NOMO-1 treated with DMSO at 0.1 percent for 48 hours (cell line): ENCODE measurements around the gene PLEKHH2.
"Not testable (repeated sequence)": the region's sequence is repeated elsewhere in the genome, so short reads cannot be mapped to it uniquely, and the experiment has no call there.

Experiments used
- DNase-seq: peaks from one replicate; lab custom pipeline; 2025; ENCODE audit not compliant: unreplicated experiment; lab: John Stamatoyannopoulos, UW

Gene PLEKHH2

DNA sequence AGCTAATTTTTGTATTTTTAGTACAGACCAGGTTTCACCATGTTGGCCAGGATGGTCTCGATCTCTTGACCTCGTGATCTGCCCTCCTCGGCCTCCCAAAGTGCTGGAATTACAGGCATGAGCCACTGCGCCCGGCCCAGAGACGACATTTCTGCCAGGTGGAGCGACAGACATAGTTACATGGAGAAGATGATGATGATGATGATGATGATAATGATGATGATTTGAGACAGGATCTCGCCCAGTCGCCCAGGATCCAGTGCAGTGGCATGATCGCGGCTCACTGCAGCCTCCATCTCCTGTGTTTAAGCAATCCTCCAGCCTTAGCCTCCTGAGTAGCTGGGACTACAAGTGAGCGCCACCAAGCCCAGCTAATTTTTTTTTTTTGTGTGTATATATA lies 907 bp upstream of the PLEKHH2 start:
- not testable (repeated sequence) for DNase-seq

DNA sequence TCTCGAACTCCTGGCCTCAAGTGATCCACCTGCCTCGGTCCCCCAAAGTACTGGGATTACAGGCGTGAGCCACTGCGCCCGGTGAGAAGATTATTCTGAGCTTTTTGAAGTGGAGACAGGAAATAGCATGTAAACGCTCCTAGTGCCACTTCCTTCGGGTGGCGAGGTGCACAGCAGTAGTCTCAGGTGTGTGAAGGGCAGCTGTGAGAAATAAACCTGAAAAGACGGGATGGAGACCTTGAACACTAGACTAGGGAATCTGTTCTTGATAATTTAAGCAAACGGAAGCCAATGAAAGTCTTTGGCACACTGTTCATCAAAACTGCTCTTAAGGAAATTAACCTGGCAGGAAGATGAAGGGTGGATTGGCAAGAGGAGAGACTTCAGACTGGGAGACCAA lies 439 bp upstream of the PLEKHH2 start:
- DNase-seq, result no peak

DNA sequence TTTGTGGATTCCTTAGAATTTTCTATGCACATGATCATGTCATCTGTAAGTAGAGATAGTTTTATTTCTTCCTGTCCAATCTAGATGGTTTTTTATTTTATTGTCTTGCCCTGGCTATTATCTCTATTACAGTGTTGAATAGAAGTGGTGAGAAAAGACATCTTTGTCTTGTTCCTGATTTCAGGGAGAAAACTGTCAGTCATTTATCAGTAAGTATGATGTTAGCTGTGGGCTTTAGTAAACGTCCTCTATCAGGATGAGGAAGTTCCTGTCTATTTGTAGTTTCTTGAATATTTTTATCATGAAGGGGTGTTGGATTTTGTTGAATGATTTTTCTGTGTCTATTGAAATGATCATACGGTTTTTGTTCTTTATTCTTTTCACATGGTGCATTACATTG lies 5.3 kb downstream of the PLEKHH2 start:
- DNase-seq, result peak; percentile 16

DNA sequence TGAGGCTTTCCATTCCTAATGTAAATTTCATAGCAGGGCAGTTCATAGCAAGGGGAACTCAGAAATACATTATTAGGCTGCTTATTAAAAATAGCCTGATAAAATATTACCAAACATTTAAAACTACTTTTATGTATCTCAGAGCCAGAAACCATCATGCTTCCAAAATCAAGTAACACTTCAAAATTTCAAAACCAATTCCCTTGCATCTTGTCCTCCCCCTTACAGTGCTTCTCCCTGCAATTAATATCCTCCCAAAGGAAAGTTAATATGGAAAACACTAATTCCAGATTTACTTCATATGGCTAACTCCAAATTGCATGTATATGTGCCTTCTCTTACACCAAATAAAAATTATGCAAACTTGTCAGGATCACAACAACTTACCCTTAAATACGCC lies 6.6 kb downstream of the PLEKHH2 start:
- no peak for DNase-seq

DNA sequence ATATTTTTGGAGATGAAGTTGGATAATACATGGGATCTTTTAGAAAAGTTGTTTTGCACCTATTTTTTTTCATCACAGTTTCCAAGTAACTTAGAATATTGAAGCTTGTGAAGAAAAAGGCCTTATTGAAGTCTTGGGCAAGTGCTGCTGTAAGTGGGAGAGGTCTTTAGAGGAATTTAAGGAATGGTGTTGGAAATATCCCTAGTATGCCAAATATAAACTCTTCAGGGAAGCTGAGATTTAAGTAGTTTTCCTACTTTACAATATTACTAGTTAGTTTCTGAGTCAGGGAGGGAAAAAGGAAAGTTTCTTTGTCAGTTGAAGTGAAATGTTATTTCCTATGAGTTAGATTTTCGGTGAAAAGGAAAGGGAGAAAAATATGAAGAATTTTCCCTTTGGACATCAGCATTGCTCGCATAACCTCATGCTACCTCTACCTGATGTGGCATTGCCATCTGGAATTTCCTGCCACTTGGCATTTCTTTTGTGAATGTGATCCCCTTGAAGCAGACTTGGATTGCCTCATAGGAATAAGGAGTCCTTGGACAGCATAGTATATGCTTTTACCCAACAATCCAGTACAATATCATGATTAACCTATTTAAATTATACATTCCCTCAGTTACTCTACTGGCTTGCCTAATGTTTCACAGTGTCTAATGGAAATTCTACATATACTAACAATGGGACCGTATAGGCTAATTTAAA lies 12.1 kb downstream of the PLEKHH2 start:
- no peak for DNase-seq

DNA sequence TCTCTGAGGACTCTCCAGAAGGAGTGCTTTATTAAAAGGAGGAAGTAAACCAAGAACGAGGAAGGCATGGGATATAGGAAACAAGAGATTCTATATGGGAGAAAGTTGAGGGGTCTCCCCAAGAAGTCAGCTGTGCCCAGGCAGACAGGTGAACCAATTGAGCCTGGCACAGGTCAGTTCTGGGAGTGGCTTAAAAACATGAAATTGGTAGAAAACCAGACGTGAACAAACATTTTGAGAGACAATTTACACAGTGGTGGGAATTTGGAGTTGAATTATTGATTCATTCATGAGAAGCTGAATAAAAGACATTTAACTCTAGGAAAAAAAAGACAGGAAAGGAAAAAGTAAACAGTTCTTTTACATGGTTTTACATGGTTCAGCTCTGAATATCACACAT lies 16.4 kb downstream of the PLEKHH2 start:
- DNase-seq, result no peak

DNA sequence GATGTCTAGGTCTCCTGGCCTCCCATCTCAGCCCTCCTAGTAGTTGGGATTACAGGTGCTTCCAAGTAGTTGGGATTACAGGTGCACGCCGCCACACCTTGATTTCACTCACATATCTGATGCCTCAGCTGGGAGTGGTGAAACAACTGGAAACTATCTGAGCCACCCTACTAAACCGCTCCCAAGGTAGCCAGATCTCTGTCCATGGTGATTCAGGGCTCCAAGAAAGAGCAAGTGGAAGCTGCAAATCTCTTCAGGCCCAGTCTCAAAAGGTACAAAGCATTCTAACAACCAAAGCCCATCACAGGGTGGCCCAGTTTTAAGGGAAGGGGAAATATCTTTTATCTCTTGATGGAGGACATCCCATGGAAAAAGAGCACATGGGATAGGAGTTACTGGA lies 20.2 kb downstream of the PLEKHH2 start:
- DNase-seq, result no peak

DNA sequence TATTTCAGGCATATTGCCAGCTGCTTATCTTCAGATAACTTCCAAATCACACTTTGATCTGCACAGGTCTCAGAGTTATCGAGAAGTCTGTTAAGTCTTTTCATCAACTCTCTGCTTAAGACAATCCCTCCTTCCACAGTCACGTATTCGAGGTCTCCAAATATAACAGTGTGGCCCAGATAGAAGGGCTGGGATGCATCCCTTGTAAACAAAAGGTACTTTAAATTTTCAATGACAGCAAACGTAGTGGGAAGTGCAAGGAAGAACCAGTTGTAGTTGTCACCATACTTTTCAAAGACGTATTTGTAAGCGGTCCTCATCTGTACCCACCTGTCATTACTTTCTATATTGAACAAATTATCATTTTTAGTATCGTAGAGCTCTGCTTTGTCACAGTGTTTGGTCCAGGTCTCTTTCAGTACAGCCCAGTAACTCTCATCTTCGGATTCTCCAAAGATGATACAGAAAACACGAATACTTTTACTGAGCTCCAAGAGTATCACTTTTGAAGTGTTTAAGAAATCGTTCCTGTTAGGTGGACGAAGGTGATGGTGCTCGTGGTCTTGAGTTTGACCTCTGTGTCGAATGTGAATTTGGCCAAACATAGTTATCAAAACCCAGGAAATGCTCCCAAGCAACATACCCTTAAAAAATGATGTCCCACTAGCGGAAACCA lies 38.7 kb downstream of the PLEKHH2 start:
- DNase-seq, result no peak

DNA sequence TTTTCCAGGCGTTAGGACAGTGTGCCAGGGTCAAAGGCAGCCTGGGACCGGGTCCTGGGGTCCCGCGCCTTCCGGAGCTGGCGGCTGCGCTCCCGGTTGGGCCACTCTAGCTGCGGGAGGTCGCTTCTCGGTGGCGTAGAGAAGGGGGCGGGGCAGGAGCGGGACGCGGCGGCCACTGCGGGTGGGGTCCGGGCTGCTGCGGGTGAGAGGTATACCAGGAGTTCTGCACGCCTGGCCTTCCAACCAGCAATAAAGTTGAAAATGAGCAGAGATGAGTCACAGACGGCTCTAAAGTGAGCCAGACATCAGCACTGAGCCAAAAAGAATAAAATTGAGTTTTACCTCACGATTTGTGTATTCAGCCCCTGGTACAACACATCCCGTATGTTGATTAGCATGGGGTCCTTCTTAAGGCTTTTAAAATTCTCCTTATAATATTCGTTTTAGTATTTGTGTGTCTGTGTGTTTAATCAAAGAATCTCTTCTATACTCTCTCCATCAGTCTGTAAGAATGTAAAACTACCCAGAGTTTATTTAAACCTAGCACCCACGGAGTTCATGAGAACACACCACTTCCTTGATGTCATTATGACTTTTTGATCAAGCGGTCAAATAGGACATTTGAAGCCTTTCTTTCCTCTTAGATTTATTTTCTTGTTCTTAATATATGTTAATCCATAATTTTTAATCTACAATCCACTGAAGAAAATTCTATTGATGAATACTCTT lies 39.4 kb downstream of the PLEKHH2 start, which contains the start of gene C1GALT1C1L:
TSS of gene C1GALT1C1L (minus strand) at position 108 of the 729 bp plus-strand sequence. CDS start at position 1, 107 bp downstream.
- DNase-seq, result peak; percentile 42

DNA sequence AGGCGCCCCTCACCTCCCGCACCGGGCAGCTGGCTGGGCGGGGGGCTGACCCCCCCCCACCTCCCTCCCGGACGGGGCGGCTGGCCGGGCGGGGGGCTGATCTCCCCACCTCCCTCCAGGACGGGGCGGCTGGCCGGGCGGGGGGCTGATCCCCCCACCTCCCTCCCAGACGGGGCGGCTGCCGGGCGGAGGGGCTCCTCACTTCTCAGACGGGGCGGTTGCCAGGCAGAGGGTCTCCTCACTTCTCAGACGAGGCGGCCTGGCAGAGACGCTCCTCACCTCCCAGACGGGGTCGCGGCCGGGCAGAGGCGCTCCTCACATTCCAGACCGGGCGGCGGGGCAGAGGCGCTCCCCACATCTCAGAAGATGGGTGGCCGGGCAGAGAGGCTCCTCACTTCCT lies 40.7 kb downstream of the PLEKHH2 start:
- DNase-seq, result not testable (repeated sequence)

DNA sequence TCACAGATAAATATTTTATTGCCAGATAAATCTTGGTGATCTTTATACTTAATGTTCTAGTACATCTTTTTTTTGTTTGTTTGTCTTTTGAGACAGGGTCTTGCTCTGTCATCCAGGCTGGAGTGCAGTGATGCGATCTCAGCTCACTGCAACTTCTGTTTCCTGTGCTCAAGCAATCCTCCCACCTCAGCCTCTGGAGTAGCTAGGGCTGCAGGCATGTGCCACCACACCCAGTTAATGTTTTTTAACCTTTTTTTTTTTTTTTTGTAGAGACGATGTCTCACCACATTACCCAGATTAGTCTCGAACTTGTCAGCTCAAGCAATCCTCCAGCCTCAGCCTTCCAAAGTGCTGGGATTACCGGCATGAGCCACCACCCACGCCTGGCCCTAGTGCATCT lies 48.3 kb downstream of the PLEKHH2 start:
- DNase-seq, result no peak

DNA sequence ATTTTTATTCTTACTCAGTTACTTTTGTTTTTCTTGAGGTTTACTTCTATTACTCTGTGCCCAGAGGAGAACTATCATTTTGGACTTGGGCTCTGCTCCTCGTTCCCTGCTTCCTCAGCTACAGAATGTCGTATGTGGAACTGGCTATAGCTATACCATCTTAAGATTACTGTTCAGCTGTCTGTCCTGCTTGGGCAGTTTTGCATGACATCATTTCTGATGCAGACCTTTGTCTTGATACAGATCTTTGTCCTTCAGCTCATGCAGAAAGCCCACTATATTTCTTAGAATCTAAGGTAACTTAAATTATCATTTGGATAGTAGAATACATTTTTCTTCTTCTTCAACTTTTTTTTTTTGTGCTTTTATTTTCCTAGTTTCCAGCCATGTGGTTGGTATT lies 52.9 kb downstream of the PLEKHH2 start:
- no peak for DNase-seq

DNA sequence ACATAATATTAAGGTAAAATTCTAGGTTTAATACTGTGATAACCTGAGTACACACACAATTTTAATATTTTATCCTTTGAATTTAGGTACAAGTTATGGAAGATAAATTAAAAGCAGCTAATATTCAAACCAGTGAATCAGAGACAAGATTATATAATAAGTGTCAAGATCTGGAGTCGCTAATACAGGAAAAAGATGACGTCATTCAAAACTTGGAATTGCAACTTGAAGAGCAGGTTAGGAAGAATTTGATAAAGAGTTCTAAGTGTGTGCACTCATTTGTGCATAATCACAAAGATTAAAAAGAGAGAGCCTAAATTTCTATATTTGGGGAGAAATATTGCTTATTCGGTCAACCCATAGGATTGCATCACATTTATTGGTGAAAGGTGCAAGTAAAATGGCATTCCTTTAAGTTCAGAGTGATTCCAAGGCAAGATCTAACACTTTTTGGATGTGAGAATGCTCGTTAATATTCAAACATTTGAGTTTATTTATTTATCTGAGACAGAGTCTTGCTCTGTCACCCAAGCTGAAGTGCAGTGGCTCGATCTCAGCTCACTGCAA lies 55.5 kb downstream of the PLEKHH2 start:
- DNase-seq, result no peak

DNA sequence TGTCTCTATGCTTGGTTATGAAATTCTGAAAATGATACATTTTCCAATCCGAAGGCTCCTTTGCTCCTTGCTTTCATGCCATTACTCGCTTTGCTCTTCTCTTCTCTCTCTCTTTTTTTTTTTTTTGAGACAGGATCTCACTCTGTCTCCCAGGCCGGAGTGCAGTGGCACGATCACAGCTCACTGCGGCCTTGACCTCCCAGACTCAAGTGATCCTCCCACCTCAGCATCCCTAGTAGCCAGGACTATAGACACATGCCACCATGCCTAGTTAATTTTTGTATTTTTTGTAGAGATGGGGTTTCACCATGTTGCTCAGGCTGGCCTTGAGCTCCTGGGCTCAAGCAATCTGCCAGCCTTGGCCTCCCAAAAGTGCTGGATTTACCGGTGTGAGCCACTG lies 61.1 kb downstream of the PLEKHH2 start:
- not testable (repeated sequence) for DNase-seq

DNA sequence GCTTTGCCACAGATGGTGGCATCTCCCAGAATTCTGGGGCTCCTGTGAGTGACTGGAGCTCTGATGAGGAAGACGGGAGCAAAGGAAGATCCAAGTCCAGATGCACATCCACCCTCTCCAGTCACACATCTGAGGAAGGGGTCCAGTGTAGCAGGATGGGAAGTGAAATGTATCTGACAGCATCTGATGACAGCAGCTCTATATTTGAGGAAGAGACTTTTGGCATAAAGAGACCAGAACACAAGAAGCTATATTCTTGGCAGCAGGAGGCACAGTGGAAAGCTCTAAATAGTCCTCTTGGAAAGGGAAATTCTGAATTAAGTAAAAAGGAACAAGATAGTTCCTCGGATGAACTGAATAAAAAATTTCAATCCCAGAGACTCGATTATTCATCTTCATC lies 62.7 kb downstream of the PLEKHH2 start:
- no peak for DNase-seq

DNA sequence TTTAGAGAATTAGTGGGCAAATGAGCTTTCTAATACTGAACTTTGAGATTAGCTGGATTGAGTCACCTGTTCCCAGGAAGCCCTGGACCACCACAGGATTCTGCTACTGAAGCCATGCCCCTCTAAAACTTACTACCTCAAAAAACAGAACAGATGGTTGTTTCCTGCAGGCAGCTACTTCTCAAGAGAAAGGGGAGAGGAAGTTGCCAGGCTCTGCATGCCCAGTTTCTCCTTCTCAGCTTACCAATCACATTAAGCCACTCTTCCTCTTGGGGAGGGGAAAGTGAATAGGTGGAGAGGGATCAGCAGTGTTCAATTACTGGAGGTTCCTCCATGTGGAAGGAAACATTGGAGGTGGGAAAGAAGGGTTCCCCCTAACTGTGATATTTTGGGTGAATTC lies 64.1 kb downstream of the PLEKHH2 start:
- no peak for DNase-seq

DNA sequence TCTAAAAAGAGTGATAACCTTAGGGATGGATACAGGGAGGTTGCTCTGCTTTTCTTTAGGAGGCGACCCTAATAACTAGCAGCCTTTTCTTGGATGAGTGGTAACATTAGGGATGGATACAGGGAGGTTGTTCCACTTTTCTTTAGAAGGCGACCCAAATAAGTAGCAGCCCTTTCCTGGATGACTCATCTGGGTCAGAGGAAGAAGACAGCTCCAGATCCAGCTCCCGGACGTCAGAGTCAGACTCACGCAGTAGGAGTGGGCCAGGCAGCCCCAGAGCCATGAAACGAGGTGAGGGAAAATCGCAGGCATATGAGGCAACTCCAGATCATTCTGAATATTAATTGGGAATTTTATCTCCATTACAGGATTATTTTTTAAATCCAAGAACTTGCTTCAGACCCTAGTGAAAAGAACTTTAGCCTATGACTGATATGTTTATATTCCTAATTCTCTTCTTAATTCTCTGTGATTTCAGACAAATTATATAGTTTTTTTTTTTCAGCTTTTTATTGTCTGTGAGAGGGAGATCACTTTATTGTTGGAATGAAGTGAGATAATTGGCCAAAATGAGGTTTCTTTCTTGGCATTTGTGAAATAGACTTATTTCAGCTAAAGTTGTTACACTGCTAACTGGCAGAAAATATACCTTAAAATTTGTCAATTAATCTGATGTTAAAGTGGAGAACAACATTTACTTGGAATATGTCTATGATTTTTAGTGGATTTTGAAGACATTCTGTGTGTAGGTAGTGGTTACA lies 70.4 kb downstream of the PLEKHH2 start:
- DNase-seq, result no peak

DNA sequence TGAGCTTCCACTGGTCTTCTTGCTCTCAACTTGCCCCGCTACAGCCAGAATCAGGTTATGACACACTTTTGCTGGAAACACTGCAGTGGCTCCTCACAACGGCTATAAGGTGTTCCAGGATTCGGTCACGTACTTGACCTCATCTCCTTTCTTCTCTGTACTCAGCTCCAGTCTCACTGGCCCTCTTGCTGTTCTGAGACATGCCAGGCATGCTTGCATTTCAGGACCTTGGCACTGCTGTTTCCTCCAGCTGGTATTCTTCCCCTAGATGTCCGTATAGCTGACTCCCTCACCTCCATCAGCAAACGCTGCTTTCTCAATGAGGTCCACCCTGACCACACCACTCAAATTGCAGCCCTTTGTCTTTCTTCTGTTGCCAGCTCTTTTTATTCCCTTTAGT lies 71.1 kb downstream of the PLEKHH2 start:
- no peak for DNase-seq

DNA sequence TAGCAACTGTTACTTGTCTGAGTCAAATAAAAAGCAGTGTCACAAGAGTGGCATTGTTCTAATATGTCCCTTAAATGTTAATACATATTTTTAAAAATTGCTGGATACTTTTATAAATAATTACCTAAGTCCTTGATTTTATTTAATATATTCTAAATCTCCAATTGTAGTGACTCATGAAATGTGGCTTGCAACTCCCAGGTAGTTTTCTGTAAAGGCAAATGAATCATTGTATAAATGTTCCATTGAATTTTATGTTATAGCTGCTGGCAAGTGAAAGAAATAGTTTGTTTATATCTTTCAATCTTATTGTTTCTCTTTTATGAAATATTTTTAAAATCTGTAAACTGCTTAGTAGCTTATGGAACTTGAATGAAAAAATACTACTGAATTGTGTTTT lies 71.8 kb downstream of the PLEKHH2 start:
- no peak for DNase-seq

DNA sequence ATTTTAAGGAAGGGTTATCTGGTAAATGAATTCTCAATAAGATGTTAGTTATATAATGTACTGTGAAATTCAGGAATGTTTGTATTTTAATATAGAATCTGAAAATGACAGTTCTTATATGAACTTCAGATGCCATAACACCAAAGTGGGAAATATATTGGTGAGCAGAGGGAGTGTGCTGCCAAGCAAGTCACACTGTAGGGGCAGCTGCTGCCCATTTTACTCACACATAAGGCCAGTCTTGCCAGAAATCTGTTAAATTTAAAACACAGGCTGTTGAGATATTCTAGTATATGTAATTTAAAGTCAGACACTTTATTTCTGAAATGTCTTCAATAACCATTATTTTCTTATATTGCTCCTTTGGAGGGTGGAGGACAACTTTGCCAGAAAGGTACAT lies 73.8 kb downstream of the PLEKHH2 start:
- no peak for DNase-seq

DNA sequence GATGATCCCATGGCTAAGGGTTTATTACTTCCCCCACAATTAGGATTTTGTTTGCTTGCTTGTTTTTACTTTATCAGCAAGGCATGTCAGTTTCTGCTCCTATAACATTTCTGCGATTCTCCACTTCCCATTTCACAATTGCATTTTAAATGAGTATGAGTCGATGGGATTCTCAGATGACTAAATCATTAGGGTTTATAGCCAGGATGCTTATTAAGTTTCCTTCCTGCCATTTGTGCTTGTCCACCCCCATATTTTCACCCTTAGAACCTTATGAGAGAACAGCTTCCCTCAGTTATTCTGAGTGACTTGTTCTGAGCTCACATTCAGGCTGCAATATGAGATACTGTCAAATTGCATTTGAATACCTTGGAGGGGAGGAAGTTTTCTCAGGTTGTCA lies 77.1 kb downstream of the PLEKHH2 start:
- no peak for DNase-seq
